ENCODE data around the gene UGDH.
"Not testable (repeated sequence)": the region's sequence is repeated elsewhere in the genome, so short reads cannot be mapped to it uniquely, and the experiment has no call there.

Gene UGDH

GRCh38 chr4:39494354-39494753 is 32.9 kb downstream of the UGDH start:
- no peak for DNase-seq (ENCODE audit: low read depth)

GRCh38 chr4:39490322-39490721 is 36.9 kb downstream of the UGDH start:
- no peak for DNase-seq (ENCODE audit: low read depth)

DNA sequence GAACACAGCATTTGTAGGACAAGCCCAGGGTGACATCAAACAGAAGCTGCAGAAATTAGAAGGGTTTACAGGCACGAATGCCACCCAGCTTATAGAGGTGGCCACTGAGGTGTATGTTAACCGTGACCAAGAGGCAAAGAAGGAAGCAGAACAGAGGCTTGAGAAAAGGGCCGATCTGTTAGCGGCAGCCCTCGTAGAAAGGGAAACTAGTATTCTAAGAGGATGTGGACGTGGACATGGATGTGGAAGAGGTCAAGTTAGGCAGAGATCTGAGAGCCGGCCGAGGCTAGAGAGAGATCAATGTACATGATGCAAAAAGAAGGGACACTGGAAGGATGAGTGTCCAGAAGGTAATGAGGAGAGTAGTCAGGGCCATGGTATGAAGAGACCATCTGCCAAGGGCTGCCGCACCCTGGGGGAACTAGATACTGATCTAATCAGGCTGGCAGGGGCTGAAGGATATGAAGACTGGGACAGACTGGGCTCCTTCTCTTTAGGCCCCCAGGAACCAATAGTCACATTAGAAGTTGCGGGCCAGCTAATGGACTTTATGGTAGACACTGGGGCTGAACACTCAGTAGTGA is 40.9 kb downstream of the UGDH start:
- DNase-seq (ENCODE audit: low read depth): no peak

DNA sequence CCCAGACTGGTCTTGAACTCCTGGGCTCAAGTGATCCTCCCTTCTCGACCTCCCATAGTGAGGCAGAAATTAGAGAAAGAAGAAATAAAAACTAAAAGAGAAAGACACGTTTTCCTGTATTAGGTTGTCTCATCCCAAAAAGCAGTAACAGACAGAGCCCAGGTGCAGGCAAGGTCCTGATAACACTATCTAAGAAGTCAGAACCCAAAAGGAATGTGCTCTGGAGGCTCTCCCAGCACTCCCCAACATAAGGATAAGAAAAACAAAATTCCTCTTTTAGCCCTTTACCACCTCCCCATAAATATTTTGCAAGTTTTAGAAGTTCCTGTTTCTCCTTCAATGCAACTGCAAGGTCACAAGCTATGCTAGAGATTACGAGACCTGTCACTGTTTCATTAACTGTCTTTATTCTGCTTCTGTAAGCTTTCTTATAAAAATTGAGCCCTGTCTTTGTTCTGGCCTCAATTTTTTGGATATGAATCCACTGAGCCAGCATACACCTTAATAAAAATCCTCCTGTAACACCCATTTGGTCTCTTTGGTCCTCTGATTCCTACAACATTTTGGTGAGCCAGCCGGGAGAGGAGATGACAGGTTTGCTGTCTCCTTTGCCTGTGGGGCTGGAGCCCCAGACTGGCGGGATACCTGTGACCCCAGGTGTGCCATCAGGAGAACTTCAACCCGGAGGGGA is 42.5 kb downstream of the UGDH start:
- DNase-seq (ENCODE audit: low read depth): no peak

DNA sequence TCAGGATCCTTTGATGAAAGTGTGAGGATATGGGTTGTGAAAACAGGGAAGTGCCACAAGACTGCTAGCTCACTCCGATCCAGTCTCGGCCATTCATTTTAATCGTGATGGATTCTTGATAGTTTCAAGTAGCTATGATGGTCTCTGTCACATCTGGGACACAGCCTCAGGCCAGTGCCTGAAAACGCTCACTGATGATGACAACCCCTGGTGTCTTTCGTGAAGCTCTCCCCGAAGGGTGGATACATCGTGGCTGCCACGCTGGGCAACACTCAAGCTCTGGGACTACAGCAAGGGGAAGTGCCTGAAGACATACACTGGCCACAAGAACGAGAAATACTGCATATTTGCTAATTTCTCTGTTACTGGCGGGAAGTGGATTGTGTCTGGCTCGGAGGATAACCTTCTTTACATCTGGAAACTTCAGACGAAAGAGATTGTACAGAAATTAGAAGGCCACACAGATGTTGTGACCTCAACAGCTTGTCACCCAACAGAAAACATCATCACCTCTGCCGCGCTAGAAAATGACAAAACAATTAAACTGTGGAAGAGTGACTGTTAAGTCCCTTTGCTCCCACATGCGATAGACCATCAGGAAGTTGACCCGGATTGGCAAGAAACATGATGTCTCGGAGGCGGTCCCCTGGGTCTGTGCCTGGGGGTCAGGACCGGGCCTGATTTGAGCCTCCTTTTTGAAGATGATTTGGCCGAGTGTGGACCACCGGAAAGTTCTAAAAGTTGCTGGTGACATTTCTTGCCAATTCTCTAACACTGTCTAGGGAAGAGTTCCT is 46.1 kb downstream of the UGDH start:
- DNase-seq (ENCODE audit: low read depth): no peak

DNA sequence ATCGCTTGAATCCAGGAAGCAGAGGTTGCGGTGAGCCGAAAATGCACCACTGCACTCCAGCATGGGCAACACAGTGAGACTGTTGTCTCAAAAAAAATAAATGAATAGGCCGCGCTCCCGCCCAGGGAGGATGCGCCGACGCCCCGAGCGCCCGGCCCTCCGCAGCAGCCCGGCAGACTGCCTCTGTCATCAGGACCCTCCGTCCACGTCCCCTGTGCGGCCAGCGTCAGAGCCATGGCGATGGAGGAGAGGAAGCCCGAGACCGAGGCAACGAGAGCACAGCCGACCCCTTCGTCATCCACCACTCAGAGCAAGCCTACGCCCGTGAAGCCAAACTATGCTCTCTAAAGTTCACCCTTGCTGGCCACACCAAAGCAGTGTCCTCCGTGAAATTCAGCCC is 47.0 kb downstream of the UGDH start:
- no peak for DNase-seq (ENCODE audit: low read depth)

GRCh38 chr4:39476187-39476895 is 50.9 kb downstream of the UGDH start:
- DNase-seq (ENCODE audit: low read depth): no peak

GRCh38 chr4:39472396-39472795 is 54.8 kb downstream of the UGDH start:
- DNase-seq (ENCODE audit: low read depth): no peak

- DNase-seq (ENCODE audit: low read depth): no peak
Observed at GRCh38 chr4:39470402-39470801, 56.8 kb downstream of the UGDH start.

DNA sequence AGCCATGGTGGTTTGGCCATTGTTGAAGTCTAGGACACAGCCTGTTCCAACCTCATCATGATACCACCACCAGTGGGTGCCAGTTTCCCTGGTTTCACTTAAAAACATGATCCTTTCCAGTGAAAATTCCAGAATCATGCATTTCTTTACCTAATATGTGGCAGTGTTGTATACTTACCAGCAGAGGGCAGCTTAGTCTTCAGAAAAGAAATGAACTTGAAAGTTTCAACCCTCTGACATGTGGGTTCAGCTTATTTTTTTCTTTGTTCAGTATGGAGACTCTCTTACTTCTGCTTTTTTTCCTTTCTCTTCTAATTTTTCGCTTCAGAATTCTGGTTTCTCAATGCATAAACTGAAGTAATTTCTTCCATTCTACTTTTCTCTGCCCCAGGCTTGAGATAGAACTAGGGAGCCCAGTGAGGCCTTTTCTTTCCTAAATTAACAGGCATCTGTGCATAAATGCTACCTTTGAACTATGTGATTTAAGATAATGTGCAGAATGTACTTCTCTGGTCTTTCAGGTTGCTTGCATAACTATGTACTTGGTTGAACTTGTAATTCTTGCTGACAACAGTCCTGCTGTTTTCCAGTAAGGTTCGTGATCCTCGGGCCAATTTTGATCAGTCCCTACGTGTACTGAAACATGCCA is 57.7 kb downstream of the UGDH start:
- no peak for DNase-seq (ENCODE audit: low read depth)

DNA sequence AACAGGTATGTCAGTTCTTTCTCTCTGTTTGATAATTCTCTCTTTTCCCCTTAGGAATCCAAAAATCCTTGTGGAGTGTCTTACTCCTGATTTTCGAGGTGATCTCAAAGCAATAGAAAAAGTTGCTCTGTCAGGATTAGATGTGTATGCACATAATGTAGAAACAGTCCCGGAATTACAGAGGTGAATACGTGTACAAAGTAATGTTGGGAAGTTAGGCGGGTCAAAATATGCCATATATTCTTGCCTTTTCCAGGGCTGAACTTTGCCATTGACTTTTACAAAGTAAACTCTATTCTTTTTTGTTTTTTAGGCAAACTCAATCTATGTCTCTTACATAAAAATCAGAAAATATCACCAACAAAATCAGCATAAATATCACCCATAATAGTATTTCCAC is 59.8 kb downstream of the UGDH start:
- DNase-seq (ENCODE audit: low read depth): no peak

- DNase-seq (ENCODE audit: low read depth): no peak
Observed at GRCh38 chr4:39466747-39467146, 60.5 kb downstream of the UGDH start.

- DNase-seq (ENCODE audit: low read depth): no peak
Observed at GRCh38 chr4:39464886-39465501, 62.2 kb downstream of the UGDH start.

DNA sequence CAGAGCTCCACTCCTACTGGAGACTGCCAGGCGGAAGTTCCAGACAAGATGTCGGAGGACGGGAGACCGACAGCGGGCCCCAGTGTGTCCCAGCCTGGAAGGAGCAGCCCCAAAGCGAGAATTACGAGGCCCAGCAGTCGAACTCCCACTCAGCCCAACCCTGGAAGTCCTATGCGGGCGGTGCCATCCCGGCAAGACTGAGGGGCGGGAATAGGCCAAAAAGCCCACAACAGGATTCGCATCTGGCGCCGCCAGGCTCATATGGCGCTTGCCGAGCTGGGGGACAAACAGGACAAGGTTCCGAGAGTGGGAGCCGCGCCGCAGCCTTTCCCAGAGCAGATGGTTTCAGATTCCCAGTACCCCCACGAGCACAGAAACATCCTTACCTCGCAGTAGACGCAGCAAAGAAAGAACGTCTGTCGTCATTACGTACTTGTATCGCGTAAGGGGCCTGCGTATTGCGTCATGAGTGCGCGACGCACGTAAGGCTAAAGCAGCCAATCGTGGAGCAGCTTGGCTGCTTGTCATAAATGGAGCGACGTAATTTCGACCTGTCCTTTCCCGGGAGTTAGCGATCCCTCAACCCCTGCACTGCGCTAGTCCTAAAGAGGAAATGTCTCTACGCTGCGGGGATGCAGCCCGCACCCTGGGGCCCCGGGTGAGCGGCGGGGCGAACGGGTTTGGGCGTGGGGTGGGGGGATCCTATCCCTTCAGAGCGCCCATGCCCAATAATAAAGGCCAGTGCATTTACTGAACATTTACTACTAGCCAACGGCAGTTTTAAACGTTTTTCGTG is 68.5 kb downstream of the UGDH start, which contains the start of the genes LIAS and RPL9:
Gene LIAS, plus strand, starts transcription at position 552 of the 796 bp plus-strand sequence. Its CDS starts 62 bp downstream, at position 614.
Gene RPL9, minus strand, starts transcription at position 418 of the 796 bp plus-strand sequence. CDS start 483 bp downstream, outside the sequence.
- DNase-seq (ENCODE audit: low read depth): peak; percentile 88

GRCh38 chr4:39458161-39458504 is 69.1 kb downstream of the UGDH start:
- DNase-seq (ENCODE audit: low read depth): not testable (repeated sequence)

- DNase-seq (ENCODE audit: low read depth): no peak
Observed at GRCh38 chr4:39456946-39457763, 70.1 kb downstream of the UGDH start.

- no peak for DNase-seq (ENCODE audit: low read depth)
Observed at GRCh38 chr4:39455486-39455885, 71.8 kb downstream of the UGDH start.

DNA sequence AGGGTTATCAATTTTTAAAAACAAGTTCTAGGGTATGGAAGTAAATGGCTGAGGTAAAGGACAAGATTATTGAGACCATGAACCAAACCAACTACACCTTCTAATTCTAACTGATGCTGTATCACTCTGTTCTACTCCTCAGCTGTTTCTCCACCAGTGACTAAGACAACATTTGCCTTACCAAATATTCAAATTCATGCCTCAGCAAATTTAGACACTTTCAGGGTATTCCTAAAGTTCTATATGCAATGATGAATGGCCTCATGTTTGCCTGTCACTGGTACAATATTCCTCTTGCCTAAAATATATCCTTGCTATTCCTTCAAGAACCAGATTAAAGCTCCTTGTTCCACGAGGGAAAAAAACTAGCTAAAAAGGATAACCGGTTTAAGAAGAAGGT is 73.5 kb downstream of the UGDH start:
- DNase-seq (ENCODE audit: low read depth): no peak

GRCh38 chr4:39452860-39453587 is 74.2 kb downstream of the UGDH start:
- DNase-seq (ENCODE audit: low read depth): no peak
